Natural killer cell (primary cell): ENCODE results near the gene MLKL. TPM values are rescaled to one million over a fixed set of nuclear protein-coding genes. Genes with fewer than 3 reads are reported as not detected.
"Not testable (repeated sequence)": the region's sequence is repeated elsewhere in the genome, so short reads cannot be mapped to it uniquely, and the experiment has no call there.

ENCODE experiments used
- ATAC-seq, 3 donors: fragments of 150-1000 bp in 2 of 3; fragments of 200-7000 bp in 1 of 3; cut with Tn5 transposase; 1 replicate in 1 of 3; 2 replicates in 2 of 3; pipeline ENCODE4 v1.10.0; 2021; ENCODE audit warnings: mild to moderate bottlenecking in 2 of 3, moderate library complexity in 2 of 3
- DNase-seq, 2 donors: peaks; one replicate each; pipeline versions ENCODE4 v3.0.0 to v3.0.0-alpha.2; 2013 to 2021; ENCODE audit warnings: mixed read lengths in 1 of 2
- H3K27ac ChIP-seq: one replicate; pipeline ENCODE4 v1.5.1; 2013; ENCODE audit warnings: mild to moderate bottlenecking, low read length
- H3K27me3 ChIP-seq: one replicate; pipeline ENCODE4 v1.6.1; 2013; ENCODE audit warnings: low read length; ENCODE audit not compliant: control insufficient read depth, insufficient read depth
- H3K36me3 ChIP-seq: one replicate; pipeline ENCODE4 v1.6.1; 2013; ENCODE audit warnings: low read length; ENCODE audit not compliant: control insufficient read depth, insufficient read depth
- H3K4me1 ChIP-seq: one replicate; pipeline ENCODE4 v1.6.1; 2013; ENCODE audit warnings: low read length; ENCODE audit not compliant: control insufficient read depth, insufficient read depth
- H3K4me3 ChIP-seq: one replicate; pipeline ENCODE4 v1.5.1; 2013; ENCODE audit warnings: low read length
- H3K9me3 ChIP-seq: one replicate; pipeline ENCODE4 v1.6.1; 2013; ENCODE audit warnings: low read length; ENCODE audit not compliant: control insufficient read depth, insufficient read depth
- H3K27ac Mint-ChIP-seq, 2 donors: one replicate each; pipeline ENCODE4 v1.8.0; 2022; ENCODE audit warnings: mild to moderate bottlenecking in 2 of 2, mixed read lengths in 2 of 2, moderate library complexity in 1 of 2
- H3K27me3 Mint-ChIP-seq, 2 donors: one replicate each; pipeline ENCODE4 v1.8.0; 2022; ENCODE audit warnings: low read depth in 2 of 2, mixed read lengths in 2 of 2
- H3K36me3 Mint-ChIP-seq: one replicate; pipeline ENCODE4 v1.8.0; 2022; ENCODE audit warnings: mixed read lengths
- H3K4me1 Mint-ChIP-seq, 2 donors: one replicate each; pipeline ENCODE4 v1.8.0; 2022; ENCODE audit warnings: mixed read lengths in 2 of 2
- H3K4me3 Mint-ChIP-seq: one replicate; pipeline ENCODE4 v1.8.0; 2022; ENCODE audit warnings: mild to moderate bottlenecking, moderate library complexity, mixed read lengths
- H3K9me3 Mint-ChIP-seq, 2 donors: one replicate each; pipeline ENCODE4 v1.8.0; 2022; ENCODE audit warnings: mixed read lengths in 2 of 2
- CTCF ChIP-seq: fragments of 200-600 bp; IDR thresholded peaks from one replicate; pipeline ENCODE4 v1.8.0; 2022; ENCODE audit warnings: antibody characterized with exemption
- WGBS: methylation state at CpG from one replicate; pipeline ENCODE4 v1.1.7; 2013; ENCODE audit warnings: missing lambda C conversion rate; ENCODE audit not compliant: insufficient coverage; 5-methylcytosine and 5-hydroxymethylcytosine counted together
- intact Hi-C: fragments of 100-400 bp; cut with micrococcal nuclease; formaldehyde crosslinking; loops from one replicate; pipeline ENCODE4 v1.14.2; 2022
- total RNA-seq, 4 donors: library from RNA; stranded (reverse); fragments of 120-200 nt in 1 of 4; gene quantifications; one replicate each; pipeline versions ENCODE4 v1.2.3 to v1.2.4, GENCODE V29; 2013 to 2022

The MLKL gene
- total RNA-seq, 3 donors from 2014 or later (not counting 1 experiment from before 2014, with no cell fraction given): 39.8 to 57.5 (median 52.1) TPM

DNA sequence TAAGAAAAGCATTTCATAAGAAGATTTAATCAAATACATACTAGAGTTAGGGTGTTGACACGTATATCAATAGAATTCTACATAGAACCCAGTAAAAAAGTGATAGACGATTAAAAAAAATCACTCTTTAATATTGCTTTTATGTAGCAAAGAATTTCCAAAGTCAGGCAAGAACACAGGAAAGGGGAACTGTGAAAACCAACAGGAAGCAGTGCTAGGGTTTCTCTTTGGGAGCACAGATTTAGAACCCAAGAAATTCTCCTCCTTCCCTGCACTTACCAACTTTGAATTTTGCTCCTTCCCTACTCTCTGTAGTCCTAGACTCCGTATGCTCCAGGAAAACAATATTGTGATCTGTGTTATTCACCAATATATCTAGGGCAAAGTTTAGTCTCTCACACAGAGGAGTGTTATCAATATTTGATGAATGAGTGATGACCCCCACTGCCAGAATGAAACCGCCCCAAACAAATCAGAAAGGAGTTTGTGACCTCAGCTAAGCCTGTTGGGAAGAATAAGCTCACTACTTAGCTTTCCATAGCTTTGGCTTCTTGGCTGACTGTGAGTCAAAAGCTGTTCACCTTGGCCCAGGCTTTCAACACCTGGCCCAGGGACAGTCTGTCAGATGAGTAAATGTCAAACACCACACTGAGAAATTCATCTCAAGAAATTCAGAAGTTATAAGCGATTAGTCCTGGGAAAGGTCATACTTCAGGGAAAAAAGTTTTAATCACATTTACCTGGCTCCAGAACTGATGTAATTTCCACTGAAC, 42.6 kb downstream of the MLKL start:
- Mint-ChIP-seq H3K27ac (peak overlapping the region; percentile 41 to 55), H3K4me1 (peaks cover 58 to 73% of the 10 kb centered on the region in 2 donors), H3K4me3 (no peak overlapping the region), H3K27me3 (no peaks in the 10 kb centered on the region), H3K9me3 (no peaks in the 10 kb centered on the region), H3K36me3 (peaks cover 17% of the 10 kb centered on the region)
- WGBS: 100% methylated on average over 3 of the region's 5 CpGs
- Histone ChIP-seq H3K27ac (no peak overlapping the region), H3K27me3 (no peaks in the 10 kb centered on the region), H3K4me1 (peaks cover 17% of the 10 kb centered on the region), H3K36me3 (peaks cover 57% of the 10 kb centered on the region), H3K9me3 (no peaks in the 10 kb centered on the region), H3K4me3 (no peak overlapping the region)
- no peak for ATAC-seq
- DNase-seq: no peak
- TF ChIP-seq CTCF: no peak
- intact Hi-C loops: no loop called here

- Mint-ChIP-seq H3K36me3 (peaks cover 11% of the 10 kb centered on the region), H3K4me3 (no peak overlapping the region), H3K9me3 (no peaks in the 10 kb centered on the region), H3K27ac (peak overlapping the region; percentile 9 to 72), H3K4me1 (peaks cover 48 to 55% of the 10 kb centered on the region in 2 donors), H3K27me3 (no peaks in the 10 kb centered on the region)
- DNase-seq (no peak), ATAC-seq (no peak)
- no peaks in the 10 kb centered on the region for H3K9me3 ChIP-seq
- TF ChIP-seq CTCF: no peak
- WGBS: 92% methylated on average over 3 of the region's 3 CpGs
- no peaks in the 10 kb centered on the region for H3K27me3 ChIP-seq
- H3K27ac ChIP-seq: no peak overlapping the region
- H3K4me3 ChIP-seq: no peak overlapping the region
- intact Hi-C loops: no loop called here
- H3K4me1 ChIP-seq: peaks cover 17% of the 10 kb centered on the region
- peaks cover 51% of the 10 kb centered on the region for H3K36me3 ChIP-seq
These were observed 46.1 kb downstream of the MLKL start for GRCh38 chr16:74654536-74655050.

DNA sequence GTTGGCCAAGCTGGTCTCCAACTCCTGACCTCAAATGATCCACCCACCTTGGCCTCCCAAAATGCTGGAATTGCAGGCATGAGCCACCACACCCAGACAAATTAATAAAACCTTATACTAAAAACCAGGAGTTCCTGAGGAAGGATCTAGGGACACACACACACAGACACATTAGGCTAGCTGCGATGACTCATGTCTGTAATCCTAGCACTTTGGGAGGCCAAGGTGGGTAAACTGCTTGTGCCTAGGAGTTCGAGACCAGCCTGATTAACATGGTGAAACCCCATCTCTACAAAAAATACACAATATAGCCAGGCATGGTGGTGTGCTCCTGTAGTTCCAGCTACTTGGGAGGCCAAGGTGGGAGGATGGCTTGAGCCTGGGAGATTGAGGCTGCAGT, 47.8 kb downstream of the MLKL start:
- H3K9me3 Mint-ChIP-seq, H3K36me3 Mint-ChIP-seq, H3K4me1 ChIP-seq, ATAC-seq, H3K4me3 Mint-ChIP-seq, H3K27me3 ChIP-seq, DNase-seq, H3K27me3 Mint-ChIP-seq, intact Hi-C loops, H3K27ac ChIP-seq, H3K9me3 ChIP-seq, H3K4me3 ChIP-seq: not testable (repeated sequence)
- H3K4me1 Mint-ChIP-seq: peaks cover 33 to 42% of the 10 kb centered on the region in 2 donors
- WGBS: 100% methylated on average over 1 of the region's 2 CpGs
- H3K27ac Mint-ChIP-seq: peak overlapping the region; percentile 23 to 36
- peaks cover 52% of the 10 kb centered on the region for H3K36me3 ChIP-seq

DNA sequence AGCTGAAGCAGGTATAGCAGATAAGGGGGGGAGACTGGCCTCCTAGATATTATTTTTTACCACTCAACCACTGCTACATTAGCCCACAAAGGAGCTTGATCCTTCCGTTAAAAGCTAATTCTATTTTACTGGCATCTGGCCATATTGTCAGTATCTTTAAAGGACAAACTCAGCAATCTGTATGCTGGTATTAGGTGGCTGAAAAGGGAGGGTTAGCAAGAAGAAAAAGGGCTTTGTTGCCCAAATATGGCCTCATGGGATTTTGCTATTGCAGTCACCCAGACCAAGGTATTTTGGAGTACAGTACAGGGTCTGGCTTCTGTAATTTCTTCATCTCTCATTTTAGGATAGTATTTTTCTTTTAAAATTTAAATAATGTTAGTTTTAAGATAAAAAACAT, 48.4 kb downstream of the MLKL start:
- Mint-ChIP-seq H3K36me3 (peaks cover 7% of the 10 kb centered on the region), H3K9me3 (no peaks in the 10 kb centered on the region), H3K27ac (peak overlapping the region; percentile 36 to 65), H3K4me1 (peaks cover 29 to 39% of the 10 kb centered on the region in 2 donors), H3K27me3 (no peaks in the 10 kb centered on the region), H3K4me3 (no peak overlapping the region)
- no peak for ATAC-seq
- Histone ChIP-seq H3K36me3 (peaks cover 48% of the 10 kb centered on the region), H3K4me3 (no peak overlapping the region), H3K27me3 (no peaks in the 10 kb centered on the region), H3K27ac (no peak overlapping the region), H3K9me3 (no peaks in the 10 kb centered on the region), H3K4me1 (no peaks in the 10 kb centered on the region)
- no peak for DNase-seq
- WGBS: 100% methylated on average over 1 of the region's 1 CpG
- TF ChIP-seq CTCF: no peak
- intact Hi-C loops: no loop called here
